Cardiac muscle cell (in vitro differentiated cells and primary cell): Measurements from ENCODE around the gene MGST2. TPM values are rescaled to one million over a fixed set of nuclear protein-coding genes. Genes with fewer than 3 reads are reported as not detected.
A peak's percentile ranks its signal among the peaks of the same experiment; 100 is the strongest.

Experiments used
- DNase-seq, 2 donors: peaks; one replicate each; pipeline versions ENCODE4 v3.0.0 to v3.0.0-alpha.2; 2010 to 2017; ENCODE audit warnings: low read depth in 1 of 2, low spot score in 1 of 2
- H3K27ac ChIP-seq: fragments of 200-600 bp; sonication (generic); 2 replicates; pipeline ENCODE4 v1.5.1; 2016
- H3K27me3 ChIP-seq: fragments of 200-600 bp; sonication (generic); 2 replicates; pipeline ENCODE4 v1.6.0; 2016; ENCODE audit warnings: control low read depth
- H3K36me3 ChIP-seq: fragments of 200-600 bp; sonication (generic); 2 replicates; pipeline ENCODE4 v1.5.1; 2016; ENCODE audit warnings: control low read depth
- H3K4me1 ChIP-seq: fragments of 200-600 bp; sonication (generic); 2 replicates; pipeline ENCODE4 v1.8.1; 2017; ENCODE audit warnings: low read depth, mild to moderate bottlenecking, mixed run types
- H3K4me3 ChIP-seq: fragments of 200-600 bp; sonication (generic); 2 replicates; pipeline ENCODE4 v1.5.1; 2016; ENCODE audit warnings: mild to moderate bottlenecking
- H3K9me3 ChIP-seq: fragments of 200-600 bp; sonication (generic); 2 replicates; pipeline ENCODE4 v1.5.1; 2017; ENCODE audit warnings: low read depth, mild to moderate bottlenecking, control low read depth
- polyA plus RNA-seq: library from polyadenylated mRNA; unstranded; fragments of >200 nt; fragmentation: Nextera tagmentation; extraction: Ambion mirVana; gene quantifications from 2 replicates; pipeline ENCODE4 v1.2.1, GENCODE V29; 2016
- total RNA-seq: library from RNA; depleted of rRNA; stranded (reverse); fragments of >200 nt; gene quantifications from 2 replicates; pipeline ENCODE4 v1.2.3, GENCODE V29; 2016
- TF ChIP-seq, protein P1 (sequence below): IDR thresholded peaks from 2 replicates; pipeline ENCODE4 v1.5.1; 2012; ENCODE audit warnings: low read depth, mild to moderate bottlenecking, low read length

MGST2 gene
- total and polyA plus RNA-seq, 2 experiments from 2014 or later = 36.5 to 90.8 TPM

DNA sequence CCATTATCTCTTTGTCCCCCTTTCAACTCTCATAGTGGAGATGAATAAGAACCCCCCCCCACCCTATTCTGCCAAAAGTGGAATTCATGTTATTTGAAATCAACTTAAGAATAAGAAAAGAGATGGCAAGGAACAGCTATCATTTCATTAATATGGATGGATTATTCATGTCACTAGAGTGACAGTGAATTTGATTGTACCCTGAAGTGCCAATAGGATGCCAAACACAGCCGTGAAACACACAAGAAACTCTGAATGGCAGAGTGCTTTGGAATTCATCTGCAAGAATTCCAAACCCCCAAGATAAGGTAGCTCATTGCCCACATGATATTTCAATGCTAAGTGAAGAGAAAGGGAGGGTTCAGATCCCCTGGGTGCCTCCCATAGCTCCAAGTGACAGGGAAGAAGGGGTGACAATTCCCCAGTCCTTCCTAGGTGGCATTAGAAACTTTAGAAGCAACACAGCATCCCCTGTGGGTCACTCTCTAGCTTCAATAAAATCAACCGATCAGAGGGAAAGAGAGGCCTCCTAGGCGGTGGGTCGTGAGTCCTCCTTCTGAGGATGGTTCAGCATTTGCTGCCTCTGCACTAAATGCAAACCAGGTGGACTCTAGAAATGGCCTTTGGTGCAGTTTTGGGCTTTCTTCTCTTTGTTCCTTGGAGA lies 84.3 kb downstream of the MGST2 start:
- no peaks in the 10 kb centered on the region for H3K9me3 ChIP-seq
- no peak for DNase-seq
- TF ChIP-seq, protein P1, sequence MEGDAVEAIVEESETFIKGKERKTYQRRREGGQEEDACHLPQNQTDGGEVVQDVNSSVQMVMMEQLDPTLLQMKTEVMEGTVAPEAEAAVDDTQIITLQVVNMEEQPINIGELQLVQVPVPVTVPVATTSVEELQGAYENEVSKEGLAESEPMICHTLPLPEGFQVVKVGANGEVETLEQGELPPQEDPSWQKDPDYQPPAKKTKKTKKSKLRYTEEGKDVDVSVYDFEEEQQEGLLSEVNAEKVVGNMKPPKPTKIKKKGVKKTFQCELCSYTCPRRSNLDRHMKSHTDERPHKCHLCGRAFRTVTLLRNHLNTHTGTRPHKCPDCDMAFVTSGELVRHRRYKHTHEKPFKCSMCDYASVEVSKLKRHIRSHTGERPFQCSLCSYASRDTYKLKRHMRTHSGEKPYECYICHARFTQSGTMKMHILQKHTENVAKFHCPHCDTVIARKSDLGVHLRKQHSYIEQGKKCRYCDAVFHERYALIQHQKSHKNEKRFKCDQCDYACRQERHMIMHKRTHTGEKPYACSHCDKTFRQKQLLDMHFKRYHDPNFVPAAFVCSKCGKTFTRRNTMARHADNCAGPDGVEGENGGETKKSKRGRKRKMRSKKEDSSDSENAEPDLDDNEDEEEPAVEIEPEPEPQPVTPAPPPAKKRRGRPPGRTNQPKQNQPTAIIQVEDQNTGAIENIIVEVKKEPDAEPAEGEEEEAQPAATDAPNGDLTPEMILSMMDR = no peak
- H3K27me3 ChIP-seq = no peaks in the 10 kb centered on the region
- H3K36me3 ChIP-seq = no peaks in the 10 kb centered on the region
- no peak overlapping the region for H3K4me3 ChIP-seq
- peaks cover 49% of the 10 kb centered on the region for H3K4me1 ChIP-seq
- H3K27ac ChIP-seq = peak overlapping the region; percentile 63

DNA sequence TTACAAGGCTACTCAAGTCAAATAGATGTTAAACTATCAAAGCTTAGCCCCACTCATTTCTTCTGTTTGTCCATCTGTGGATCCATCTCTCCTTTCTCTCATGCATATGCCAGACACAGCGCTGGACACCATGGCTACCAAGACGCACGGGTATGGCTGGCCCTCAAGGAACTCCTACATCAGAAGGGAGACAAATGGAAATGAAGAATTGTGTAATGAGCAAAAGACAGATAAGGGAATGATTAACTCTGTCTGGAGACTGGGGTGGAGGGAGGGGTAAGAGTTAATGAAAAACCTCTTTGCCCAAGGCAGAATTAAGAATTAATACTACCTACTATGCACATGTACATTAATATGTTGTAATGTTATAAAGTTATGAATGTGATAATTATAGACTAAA lies 88.1 kb downstream of the MGST2 start:
- H3K27ac ChIP-seq = no peak overlapping the region
- no peaks in the 10 kb centered on the region for H3K36me3 ChIP-seq
- TF ChIP-seq, protein P1 = no peak
- peaks cover 31% of the 10 kb centered on the region for H3K4me1 ChIP-seq
- DNase-seq = no peak
- H3K9me3 ChIP-seq = no peaks in the 10 kb centered on the region
- H3K27me3 ChIP-seq = no peaks in the 10 kb centered on the region
- no peak overlapping the region for H3K4me3 ChIP-seq

Other genes starting within 250 kb of the MGST2 start
- 6.6 and 8.8 TPM in 2 replicates for gene RAB33B, start 211.7 kb upstream of the MGST2 start, total RNA-seq
- gene RAB33B, start 211.7 kb upstream of the MGST2 start, polyA plus RNA-seq = 8.4 and 10.4 TPM in 2 replicates
- gene SETD7, start 109.6 kb upstream of the MGST2 start, total RNA-seq = 10.3 and 20.4 TPM in 2 replicates
- 4.8 and 6.8 TPM in 2 replicates for gene SETD7, start 109.6 kb upstream of the MGST2 start, polyA plus RNA-seq